GM12865 (cell line): ENCODE measurements around the gene C6orf132.

ENCODE experiments used
- DNase-seq: peaks from one replicate; pipeline ENCODE4 v3.0.0; 2010; ENCODE audit warnings: low read depth
- H3K4me3 ChIP-seq: 2 replicates; pipeline ENCODE4 v1.5.1; 2011; ENCODE audit warnings: mild to moderate bottlenecking, low read depth, low read length, control low read depth
- TF ChIP-seq, protein P1 (sequence below): IDR thresholded peaks from 2 replicates; pipeline ENCODE4 v1.5.1; 2011; ENCODE audit warnings: low read length, control low read depth, low read depth, inconsistent platforms; ENCODE audit not compliant: insufficient read depth; ENCODE audit errors: missing control alignments

C6orf132 gene

DNA sequence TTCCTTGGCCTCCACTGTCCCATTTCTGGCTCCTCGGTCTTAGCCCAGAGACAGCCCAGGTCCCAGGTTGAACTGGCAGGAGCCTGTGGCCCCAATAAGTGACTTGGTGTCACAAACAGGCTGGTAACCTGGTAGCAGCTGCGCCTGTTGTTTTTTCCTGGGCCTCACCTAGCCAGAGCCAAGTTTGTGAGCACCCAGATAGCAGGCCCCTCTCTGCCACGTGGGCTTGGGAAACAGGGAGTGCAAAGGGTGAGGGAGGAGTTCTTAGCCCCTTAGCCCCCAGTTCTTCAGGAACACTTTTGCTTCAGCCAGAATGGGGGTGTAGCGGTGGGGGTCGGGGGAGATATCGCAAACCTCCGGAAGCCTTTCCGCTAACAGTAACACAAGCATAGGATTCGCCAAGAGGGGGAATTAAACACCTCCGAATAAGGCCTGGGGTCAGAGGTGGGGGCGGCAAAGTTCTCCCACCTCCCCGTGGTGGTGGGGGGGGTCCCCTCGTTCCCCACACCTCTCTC lies 760 bp downstream of the C6orf132 start:
- TF ChIP-seq, protein P1, sequence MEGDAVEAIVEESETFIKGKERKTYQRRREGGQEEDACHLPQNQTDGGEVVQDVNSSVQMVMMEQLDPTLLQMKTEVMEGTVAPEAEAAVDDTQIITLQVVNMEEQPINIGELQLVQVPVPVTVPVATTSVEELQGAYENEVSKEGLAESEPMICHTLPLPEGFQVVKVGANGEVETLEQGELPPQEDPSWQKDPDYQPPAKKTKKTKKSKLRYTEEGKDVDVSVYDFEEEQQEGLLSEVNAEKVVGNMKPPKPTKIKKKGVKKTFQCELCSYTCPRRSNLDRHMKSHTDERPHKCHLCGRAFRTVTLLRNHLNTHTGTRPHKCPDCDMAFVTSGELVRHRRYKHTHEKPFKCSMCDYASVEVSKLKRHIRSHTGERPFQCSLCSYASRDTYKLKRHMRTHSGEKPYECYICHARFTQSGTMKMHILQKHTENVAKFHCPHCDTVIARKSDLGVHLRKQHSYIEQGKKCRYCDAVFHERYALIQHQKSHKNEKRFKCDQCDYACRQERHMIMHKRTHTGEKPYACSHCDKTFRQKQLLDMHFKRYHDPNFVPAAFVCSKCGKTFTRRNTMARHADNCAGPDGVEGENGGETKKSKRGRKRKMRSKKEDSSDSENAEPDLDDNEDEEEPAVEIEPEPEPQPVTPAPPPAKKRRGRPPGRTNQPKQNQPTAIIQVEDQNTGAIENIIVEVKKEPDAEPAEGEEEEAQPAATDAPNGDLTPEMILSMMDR: no peak
- H3K4me3 ChIP-seq: no peak overlapping the region
- no peak for DNase-seq

DNA sequence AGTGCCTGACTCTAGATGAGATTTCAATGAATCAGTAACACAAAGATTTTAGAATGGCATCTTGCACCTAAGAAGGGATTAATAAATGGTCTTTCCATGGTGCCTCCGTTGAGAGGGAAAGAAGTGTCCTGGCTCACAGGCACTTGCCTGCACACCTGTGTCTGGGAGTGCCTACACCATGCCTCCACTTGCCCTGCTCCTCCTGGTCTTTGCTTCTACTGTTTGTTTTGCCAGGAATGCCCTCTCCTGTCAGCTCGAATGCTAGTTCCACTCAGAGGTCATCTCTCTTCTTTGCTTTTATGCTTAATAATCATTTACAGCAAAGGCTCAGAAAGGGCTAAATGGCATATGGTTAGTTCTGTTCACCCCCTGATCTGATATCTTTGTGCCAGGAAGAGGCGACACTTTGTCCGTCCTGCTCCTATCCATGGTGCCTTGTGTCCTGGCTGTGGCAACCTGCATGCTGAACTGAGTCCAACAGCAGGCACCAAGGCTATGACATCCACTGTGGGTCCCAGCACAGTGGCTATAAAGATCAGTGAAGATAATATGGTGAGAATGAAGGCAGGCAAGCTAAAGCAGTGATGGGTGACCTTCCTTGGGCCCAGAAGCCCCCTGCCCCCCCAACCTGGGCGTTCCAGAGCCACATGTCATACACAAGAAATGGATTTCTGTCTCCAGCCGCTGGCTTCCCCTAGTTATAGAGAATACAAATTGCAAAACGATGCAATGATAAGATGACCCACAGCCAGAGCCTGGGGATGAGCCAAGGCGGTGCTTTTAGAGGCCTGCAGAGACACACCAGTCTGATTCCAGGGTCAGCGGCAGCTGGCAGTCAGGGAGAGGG lies 1.4 kb downstream of the C6orf132 start:
- no peak for DNase-seq
- TF ChIP-seq, protein P1: no peak

GRCh38 chr6:42140032-42140431 lies 2.4 kb downstream of the C6orf132 start:
- H3K4me3 ChIP-seq: no peak overlapping the region
- TF ChIP-seq, protein P1: no peak
- no peak for DNase-seq

More for the DNA sequence above, 1.4 kb downstream of the C6orf132 start:
- no peak overlapping the region for H3K4me3 ChIP-seq

GRCh38 chr6:42138630-42139619 lies 3.5 kb downstream of the C6orf132 start:
- no peak for DNase-seq
- no peak overlapping the region for H3K4me3 ChIP-seq
- TF ChIP-seq, protein P1: no peak

GRCh38 chr6:42138190-42138589 lies 4.2 kb downstream of the C6orf132 start:
- H3K4me3 ChIP-seq: no peak overlapping the region
- no peak for DNase-seq
- TF ChIP-seq, protein P1: no peak

GRCh38 chr6:42137194-42137753 lies 5.1 kb downstream of the C6orf132 start:
- TF ChIP-seq, protein P1: no peak
- no peak for DNase-seq
- no peak overlapping the region for H3K4me3 ChIP-seq
